K562 (cell line): Measurements from ENCODE around the gene LCN15. TPM values are rescaled to one million over a fixed set of nuclear protein-coding genes. Genes with fewer than 3 reads are reported as not detected.

Experiments
- CTCFL ChIP-seq: IDR thresholded peaks from 2 replicates; pipeline ENCODE4 v1.6.1; 2011; ENCODE audit warnings: borderline replicate concordance, low read depth, mild to moderate bottlenecking, moderate library complexity, low read length; ENCODE audit not compliant: insufficient read depth, poor library complexity, severe bottlenecking
- E2F3 ChIP-seq: fragments of 250-450 bp; sonication (Bioruptor Pico); IDR thresholded peaks from 2 replicates; pipeline ENCODE4 v1.4.0; 2020; ENCODE audit warnings: mild to moderate bottlenecking
- GTF2B ChIP-seq: IDR thresholded peaks from 2 replicates; pipeline ENCODE4 v1.6.1; 2011; ENCODE audit not compliant: insufficient read length; ENCODE audit errors: extremely low read depth
- MAZ ChIP-seq, 2 experiments: fragments of 450-650 bp in 1 of 2; sonication (generic) in 1 of 2; formaldehyde crosslinking; IDR thresholded peaks in 1 of 2; conservative IDR thresholded peaks in 1 of 2; 2 replicates each; pipeline versions ENCODE4 v1.4.0 to v1.5.0; 2020; ENCODE audit warnings: mild to moderate bottlenecking in 1 of 2, missing genetic modification reagents in 1 of 2
- MGA ChIP-seq: fragments of 450-650 bp; IDR thresholded peaks from 2 replicates; pipeline ENCODE4 v1.6.1; 2016; ENCODE audit warnings: mild to moderate bottlenecking, moderate library complexity
- RCOR1 ChIP-seq, 2 experiments: IDR thresholded peaks; 2 replicates each; pipeline ENCODE4 v1.6.1; 2012; ENCODE audit warnings: low read depth in 2 of 2, low read length in 2 of 2, borderline replicate concordance in 1 of 2, improper control_type of control experiment in 1 of 2
- ZBTB49 ChIP-seq: sonication (generic); formaldehyde crosslinking; IDR thresholded peaks from 2 replicates; pipeline ENCODE4 v1.8.0; 2022; ENCODE audit warnings: missing genetic modification reagents, mild to moderate bottlenecking, borderline replicate concordance
- ZNF311 ChIP-seq: fragments of 250-450 bp; sonication (Bioruptor Pico); IDR thresholded peaks from 2 replicates; pipeline ENCODE4 v1.4.0; 2020; ENCODE audit warnings: mild to moderate bottlenecking, moderate library complexity
- polyA plus RNA-seq, 8 experiments: library from polyadenylated mRNA; depleted of rRNA in 4 of 8; stranded (reverse) in 5 of 8; unstranded in 3 of 8; fragments of >200 nt; fragmentation: Nextera tagmentation in 2 of 8; fragmentation: Illumina TruSeq in 1 of 8; extraction: Ambion mirVana in 2 of 8; extraction: Trizol in 1 of 8; gene quantifications; 2 replicates each; pipeline versions ENCODE4 v1.2.1 to v1.2.3, GENCODE V29; 2011 to 2014; ENCODE audit warnings: inconsistent platforms in 1 of 8, missing spikeins in 1 of 8
- total RNA-seq, 7 experiments: library from RNA; depleted of rRNA in 6 of 7; stranded (reverse); fragments of >200 nt in 6 of 7; fragmentation: Illumina TruSeq in 2 of 7; extraction: Trizol in 2 of 7; gene quantifications; 2 replicates each; pipeline versions ENCODE4 v1.2.1 to v1.2.3, GENCODE V29; 2011 to 2021; ENCODE audit warnings: low replicate concordance in 1 of 7

The LCN15 gene
- total and polyA plus RNA-seq, 9 of the 15 experiments (the other 6 are each of a cell fraction or from before 2014, with no cell fraction given): 0.66 TPM; not detected in 8

GRCh38 chr9:136769710-136770191 is 5.4 kb upstream of the LCN15 start (continued):
- TF ChIP-seq MGA: peak; percentile 48; the same call in 1 of the 2 replicates
- TF ChIP-seq ZNF311 (CRISPR knock-in tag): no peak
- TF ChIP-seq RCOR1 (IDR thresholded peaks at IDR 0.05; ENCODE audit: borderline replicate concordance in 1 of 2, low read depth in 2 of 2, low read length in 2 of 2): peak in 1 of 2 experiments; percentile 33; a peak in 1 of 4 replicates
- no peak for TF ChIP-seq GTF2B
- no peak for TF ChIP-seq E2F3 (CRISPR knock-in tag)
- TF ChIP-seq ZBTB49 (CRISPR knock-in tag): no peak
- TF ChIP-seq CTCFL: peak; percentile 80
- TF ChIP-seq MAZ (CRISPR knock-in tag; conservative IDR thresholded peaks at IDR 0.05 in 1 of 2, IDR thresholded peaks at IDR 0.05 in 1 of 2): peak in 1 of 2 experiments; percentile 39; a peak in 2 of 4 replicates
